Immature natural killer cell (primary cell): ENCODE results near the gene OR2A5. TPM values are rescaled to one million over a fixed set of nuclear protein-coding genes. Genes with fewer than 3 reads are reported as not detected.
"Not testable (repeated sequence)": the region's sequence is repeated elsewhere in the genome, so short reads cannot be mapped to it uniquely, and the experiment has no call there.

Source experiments
- DNase-seq, 3 donors: peaks; one replicate each; pipeline ENCODE4 v3.0.0; 2022; ENCODE audit warnings: mixed read lengths in 1 of 3
- H3K27ac Mint-ChIP-seq, 6 donors: one replicate each; pipeline ENCODE4 v1.8.0; 2020; ENCODE audit warnings: mixed read lengths in 6 of 6, mild to moderate bottlenecking in 5 of 6, inconsistent platforms in 4 of 6, moderate library complexity in 3 of 6
- H3K27me3 Mint-ChIP-seq, 3 donors: one replicate each; pipeline ENCODE4 v1.8.0; 2020 to 2021; ENCODE audit warnings: low read depth in 3 of 3, mild to moderate bottlenecking in 3 of 3, mixed read lengths in 3 of 3, moderate library complexity in 3 of 3, inconsistent platforms in 1 of 3
- H3K36me3 Mint-ChIP-seq, 3 donors: one replicate each; pipeline ENCODE4 v1.8.0; 2020; ENCODE audit warnings: mixed read lengths in 3 of 3, inconsistent platforms in 2 of 3, mild to moderate bottlenecking in 2 of 3
- H3K4me1 Mint-ChIP-seq, 2 donors: one replicate each; pipeline ENCODE4 v1.8.0; 2020; ENCODE audit warnings: inconsistent platforms in 2 of 2, mild to moderate bottlenecking in 2 of 2, mixed read lengths in 2 of 2, moderate library complexity in 1 of 2
- H3K4me3 Mint-ChIP-seq, 5 donors: one replicate each; pipeline ENCODE4 v1.8.0; 2020; ENCODE audit warnings: mild to moderate bottlenecking in 5 of 5, mixed read lengths in 5 of 5, inconsistent platforms in 3 of 5, moderate library complexity in 3 of 5
- H3K9me3 Mint-ChIP-seq, 6 donors: one replicate each; pipeline ENCODE4 v1.8.0; 2020; ENCODE audit warnings: mild to moderate bottlenecking in 6 of 6, mixed read lengths in 6 of 6, inconsistent platforms in 4 of 6, moderate library complexity in 3 of 6
- polyA plus RNA-seq, 3 donors: library from polyadenylated mRNA; unstranded; fragments of 300-500 nt; fragmentation: Illumina TruSeq; gene quantifications; one replicate each; pipeline ENCODE4 v1.2.3, GENCODE V29; 2021

Gene OR2A5, protein sequence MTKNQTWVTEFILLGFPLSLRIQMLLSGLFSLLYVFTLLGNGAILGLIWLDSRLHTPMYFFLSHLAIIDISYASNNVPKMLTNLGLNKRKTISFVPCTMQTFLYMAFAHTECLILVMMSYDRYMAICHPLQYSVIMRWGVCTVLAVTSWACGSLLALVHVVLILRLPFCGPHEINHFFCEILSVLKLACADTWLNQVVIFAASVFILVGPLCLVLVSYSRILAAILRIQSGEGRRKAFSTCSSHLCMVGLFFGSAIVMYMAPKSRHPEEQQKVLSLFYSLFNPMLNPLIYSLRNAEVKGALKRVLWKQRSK
- polyA plus RNA-seq, result not detected

- no peak for DNase-seq
- Mint-ChIP-seq H3K4me3 (no peak within 1 kb of the TSS), H3K4me1 (no peaks in the 10 kb centered on the region), H3K27ac (no peak within 1 kb of the TSS), H3K9me3 (peaks cover 0 to 5% (median 0%) of the 10 kb centered on the region in 6 donors), H3K27me3 (peaks cover 0 to 8% (median 2%) of the 10 kb centered on the region in 3 donors), H3K36me3 (no peaks in the 10 kb centered on the region)
Measured at GRCh38 chr7:144048648-144049047, at the start of gene OR2A5. Gene OR2A5 (plus strand): TSS chr7:144048948. CDS start chr7:144050402, 1,454 bp downstream.

GRCh38 chr7:144000020-144000419 lies 48.7 kb upstream of the OR2A5 start, which contains the start of gene OR6B1:
Gene OR6B1 (plus strand): TSS chr7:144000320. CDS start chr7:144003997, 3,677 bp downstream.
- no peaks in the 10 kb centered on the region for H3K36me3 Mint-ChIP-seq
- no peak within 1 kb of the TSS for H3K27ac Mint-ChIP-seq
- H3K4me1 Mint-ChIP-seq, result no peaks in the 10 kb centered on the region
- no peak for DNase-seq
- H3K4me3 Mint-ChIP-seq, result no peak within 1 kb of the TSS
- no peaks in the 10 kb centered on the region for H3K9me3 Mint-ChIP-seq
- peaks cover 0 to 2% (median 0%) of the 10 kb centered on the region in 3 donors for H3K27me3 Mint-ChIP-seq

GRCh38 chr7:144001543-144001942 lies 47.2 kb upstream of the OR2A5 start:
- Mint-ChIP-seq H3K9me3 (no peaks in the 10 kb centered on the region), H3K4me3 (no peak overlapping the region)

DNA sequence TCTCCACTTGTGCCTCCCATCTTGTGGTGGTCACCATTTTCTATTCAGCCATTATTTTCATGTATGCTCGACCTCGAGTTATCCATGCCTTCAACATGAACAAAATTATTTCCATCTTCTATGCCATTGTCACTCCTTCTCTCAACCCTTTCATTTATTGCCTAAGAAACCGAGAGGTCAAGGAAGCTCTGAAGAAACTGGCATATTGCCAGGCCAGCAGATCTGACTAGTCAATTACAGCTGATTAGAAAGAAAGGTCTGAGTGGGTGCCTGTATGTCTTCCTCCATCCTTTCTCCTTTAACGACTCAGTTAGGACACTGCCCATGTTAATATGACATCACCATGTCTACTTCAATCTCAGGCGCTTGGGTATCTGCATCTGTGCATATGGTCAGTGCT lies 44.0 kb upstream of the OR2A5 start:
- Mint-ChIP-seq H3K4me3 (no peak overlapping the region), H3K9me3 (peaks cover 2 to 15% (median 7%) of the 10 kb centered on the region in 6 donors), H3K27me3 (peaks cover 0 to 6% (median 4%) of the 10 kb centered on the region in 3 donors), H3K27ac (no peak overlapping the region), H3K4me1 (no peaks in the 10 kb centered on the region), H3K36me3 (no peaks in the 10 kb centered on the region)
- no peak for DNase-seq

More at GRCh38 chr7:144001543-144001942, 47.2 kb upstream of the OR2A5 start:
- Mint-ChIP-seq H3K36me3 (no peaks in the 10 kb centered on the region), H3K27ac (no peak overlapping the region), H3K4me1 (no peaks in the 10 kb centered on the region), H3K27me3 (peaks cover 0 to 4% (median 0%) of the 10 kb centered on the region in 3 donors)
- DNase-seq, result no peak

GRCh38 chr7:144006029-144006691 lies 42.6 kb upstream of the OR2A5 start:
- DNase-seq, result no peak
- Mint-ChIP-seq H3K36me3 (no peaks in the 10 kb centered on the region), H3K9me3 (peaks cover 6 to 20% (median 12%) of the 10 kb centered on the region in 6 donors), H3K4me3 (no peak overlapping the region), H3K27ac (no peak overlapping the region), H3K27me3 (peaks cover 2 to 8% (median 2%) of the 10 kb centered on the region in 3 donors), H3K4me1 (no peaks in the 10 kb centered on the region)

GRCh38 chr7:144006692-144007042 lies 42.1 kb upstream of the OR2A5 start:
- DNase-seq, result no peak
- Mint-ChIP-seq H3K9me3 (peaks cover 6 to 20% (median 12%) of the 10 kb centered on the region in 6 donors), H3K27ac (no peak overlapping the region), H3K4me3 (no peak overlapping the region), H3K27me3 (peaks cover 2 to 8% (median 3%) of the 10 kb centered on the region in 3 donors), H3K4me1 (no peaks in the 10 kb centered on the region), H3K36me3 (no peaks in the 10 kb centered on the region)

GRCh38 chr7:144009361-144009760 lies 39.4 kb upstream of the OR2A5 start:
- Mint-ChIP-seq H3K27ac (no peak overlapping the region), H3K27me3 (peaks cover 4 to 8% (median 5%) of the 10 kb centered on the region in 3 donors)

GRCh38 chr7:144010061-144010460 lies 38.7 kb upstream of the OR2A5 start:
- not testable (repeated sequence) for H3K27ac Mint-ChIP-seq, H3K27me3 Mint-ChIP-seq, DNase-seq, H3K4me3 Mint-ChIP-seq, H3K36me3 Mint-ChIP-seq, H3K4me1 Mint-ChIP-seq
- H3K9me3 Mint-ChIP-seq, result peaks cover 7 to 21% (median 12%) of the 10 kb centered on the region in 6 donors

More at GRCh38 chr7:144009361-144009760, 39.4 kb upstream of the OR2A5 start:
- DNase-seq, result no peak
- H3K4me3 Mint-ChIP-seq, result no peak overlapping the region
- H3K4me1 Mint-ChIP-seq, result no peaks in the 10 kb centered on the region
- no peaks in the 10 kb centered on the region for H3K36me3 Mint-ChIP-seq
- peaks cover 7 to 20% (median 12%) of the 10 kb centered on the region in 6 donors for H3K9me3 Mint-ChIP-seq

DNA sequence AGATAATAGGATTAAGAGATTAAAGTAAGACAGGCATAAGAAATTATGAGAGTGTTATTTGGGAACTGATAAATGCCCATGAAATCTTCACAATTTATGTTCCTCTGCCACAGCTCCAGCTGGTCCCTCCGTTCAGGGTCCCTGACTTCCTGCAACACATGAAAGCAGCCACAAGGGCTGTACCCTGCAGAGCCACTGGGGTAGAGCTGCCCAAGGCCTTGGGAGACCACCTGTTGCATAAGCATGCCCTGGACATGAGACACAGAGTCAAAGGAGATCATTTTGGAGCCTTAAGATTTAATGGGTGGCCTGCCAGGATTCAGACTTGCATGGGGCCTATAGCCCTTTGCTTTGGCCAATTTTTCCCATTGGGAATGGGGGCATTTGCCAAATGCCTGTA lies 37.9 kb upstream of the OR2A5 start:
- H3K27ac Mint-ChIP-seq, H3K27me3 Mint-ChIP-seq, H3K4me3 Mint-ChIP-seq, H3K4me1 Mint-ChIP-seq, H3K36me3 Mint-ChIP-seq, DNase-seq: not testable (repeated sequence)
- H3K9me3 Mint-ChIP-seq, result peaks cover 7 to 23% (median 12%) of the 10 kb centered on the region in 6 donors

GRCh38 chr7:144011458-144012230 lies 37.1 kb upstream of the OR2A5 start:
- Mint-ChIP-seq H3K9me3 (peaks cover 7 to 23% (median 12%) of the 10 kb centered on the region in 6 donors), H3K27me3 (peaks cover 2 to 9% (median 8%) of the 10 kb centered on the region in 3 donors), H3K27ac (no peak overlapping the region), H3K4me1 (no peaks in the 10 kb centered on the region), H3K36me3 (no peaks in the 10 kb centered on the region), H3K4me3 (no peak overlapping the region)
- no peak for DNase-seq

- H3K4me3 Mint-ChIP-seq, result no peak overlapping the region
- H3K9me3 Mint-ChIP-seq, result peaks cover 0 to 6% (median 0%) of the 10 kb centered on the region in 6 donors
- H3K4me1 Mint-ChIP-seq, result no peaks in the 10 kb centered on the region
Measured at GRCh38 chr7:144018065-144018464, 30.7 kb upstream of the OR2A5 start.

DNA sequence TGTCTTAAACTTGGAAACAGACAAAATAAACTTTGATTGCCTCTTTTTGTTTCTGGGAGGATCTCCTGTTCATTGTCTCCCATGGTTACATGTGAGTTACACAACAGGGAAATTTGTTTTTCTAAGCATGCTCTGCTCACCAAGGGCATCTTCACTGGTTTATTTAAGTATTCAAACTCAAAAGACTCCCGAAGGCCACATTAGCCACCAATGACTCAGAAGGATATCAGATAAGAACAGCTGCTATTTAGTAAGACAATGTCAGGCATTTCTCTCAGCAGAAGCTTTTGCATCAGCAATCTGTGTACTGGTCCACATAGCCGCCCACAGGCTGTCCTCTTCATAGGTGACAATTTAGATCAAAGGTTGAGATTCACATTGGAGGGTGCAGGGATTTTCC lies 29.3 kb upstream of the OR2A5 start:
- Mint-ChIP-seq H3K27ac (no peak overlapping the region), H3K36me3 (no peaks in the 10 kb centered on the region), H3K4me3 (no peak overlapping the region), H3K27me3 (peaks cover 2 to 5% (median 4%) of the 10 kb centered on the region in 3 donors), H3K4me1 (no peaks in the 10 kb centered on the region), H3K9me3 (peaks cover 0 to 6% (median 0%) of the 10 kb centered on the region in 6 donors)
- DNase-seq, result no peak

More at GRCh38 chr7:144018065-144018464, 30.7 kb upstream of the OR2A5 start:
- no peaks in the 10 kb centered on the region for H3K36me3 Mint-ChIP-seq
- peaks cover 2 to 5% (median 4%) of the 10 kb centered on the region in 3 donors for H3K27me3 Mint-ChIP-seq
- no peak for DNase-seq
- no peak overlapping the region for H3K27ac Mint-ChIP-seq

DNA sequence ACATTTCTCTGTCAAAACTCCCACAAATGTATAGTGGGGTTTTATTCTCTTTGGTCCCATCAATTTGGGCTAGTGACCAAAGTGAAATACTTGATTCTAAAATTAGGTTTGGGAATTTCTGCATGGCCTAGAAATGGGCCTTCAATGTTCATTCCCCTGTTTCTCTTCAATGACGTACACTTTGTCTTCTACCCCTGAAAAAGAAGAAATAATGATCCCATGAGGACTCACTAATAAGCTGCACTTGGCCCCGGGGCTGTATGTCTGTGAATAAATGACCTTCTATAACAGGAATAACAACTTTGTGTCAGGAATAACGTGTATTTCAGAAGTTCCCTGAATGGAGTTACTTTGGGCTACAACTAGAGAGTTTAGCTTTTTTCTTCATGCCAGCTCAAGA lies 28.4 kb upstream of the OR2A5 start:
- no peaks in the 10 kb centered on the region for H3K4me1 Mint-ChIP-seq

More for the DNA sequence above, 28.4 kb upstream of the OR2A5 start:
- Mint-ChIP-seq H3K27me3 (peaks cover 1 to 4% (median 2%) of the 10 kb centered on the region in 3 donors), H3K9me3 (no peaks in the 10 kb centered on the region), H3K4me3 (no peak overlapping the region), H3K36me3 (no peaks in the 10 kb centered on the region), H3K27ac (no peak overlapping the region)
- DNase-seq, result no peak
